GM12891 (cell line): ENCODE data around the gene POLR2A.

Source experiments
- POLR2A ChIP-seq: IDR thresholded peaks from 2 replicates; pipeline ENCODE4 v1.6.1; 2011; ENCODE audit warnings: low read depth, low read length, control low read depth
- POLR2AphosphoS5 ChIP-seq: IDR thresholded peaks from 2 replicates; pipeline ENCODE4 v1.6.1; 2011; ENCODE audit warnings: low read depth, low read length, control low read depth
- TAF1 ChIP-seq: IDR thresholded peaks from 2 replicates; pipeline ENCODE4 v1.6.1; 2011; ENCODE audit warnings: low read depth, low read length, control low read depth

- TF ChIP-seq POLR2AphosphoS5 (no peak), POLR2A (no peak), TAF1 (no peak)
Measured at GRCh38 chr17:7478276-7479212, 5.6 kb upstream of the POLR2A start.
